Neural cell (in vitro differentiated cells): ENCODE results near the gene PCNX2.

Source experiments
- EP300 ChIP-seq: fragments of 450-650 bp; conservative IDR thresholded peaks from 2 replicates; pipeline ENCODE4 v1.6.1; 2014; ENCODE audit warnings: antibody characterized with exemption, mild to moderate bottlenecking, moderate library complexity; ENCODE audit not compliant: poor library complexity, severe bottlenecking
- EZH2 ChIP-seq: fragments of 200-600, 300-800 bp; shearing (Covaris generic), sonication (generic); IDR thresholded peaks from 2 replicates; pipeline ENCODE4 v1.6.1; 2014; ENCODE audit warnings: antibody characterized with exemption, low read length, borderline replicate concordance, mild to moderate bottlenecking; ENCODE audit not compliant: insufficient read depth, poor library complexity, severe bottlenecking
- SMC3 ChIP-seq: fragments of 450-650 bp; conservative IDR thresholded peaks from 2 replicates; pipeline ENCODE4 v1.6.1; 2014; ENCODE audit warnings: antibody characterized with exemption, mild to moderate bottlenecking, moderate library complexity; ENCODE audit not compliant: poor library complexity
- TAF1 ChIP-seq: IDR thresholded peaks from 2 replicates; pipeline ENCODE4 v1.6.1; 2012; ENCODE audit warnings: low read depth
- TF ChIP-seq, protein P1 (sequence below): IDR thresholded peaks from 2 replicates; pipeline ENCODE4 v1.6.1; 2012; ENCODE audit warnings: borderline replicate concordance
- TF ChIP-seq, protein P2 (sequence below): fragments of 450-650 bp; IDR thresholded peaks from 2 replicates; pipeline ENCODE4 v1.5.1; 2014; ENCODE audit warnings: antibody characterized with exemption, mild to moderate bottlenecking, moderate library complexity; ENCODE audit not compliant: poor library complexity, severe bottlenecking

DNA sequence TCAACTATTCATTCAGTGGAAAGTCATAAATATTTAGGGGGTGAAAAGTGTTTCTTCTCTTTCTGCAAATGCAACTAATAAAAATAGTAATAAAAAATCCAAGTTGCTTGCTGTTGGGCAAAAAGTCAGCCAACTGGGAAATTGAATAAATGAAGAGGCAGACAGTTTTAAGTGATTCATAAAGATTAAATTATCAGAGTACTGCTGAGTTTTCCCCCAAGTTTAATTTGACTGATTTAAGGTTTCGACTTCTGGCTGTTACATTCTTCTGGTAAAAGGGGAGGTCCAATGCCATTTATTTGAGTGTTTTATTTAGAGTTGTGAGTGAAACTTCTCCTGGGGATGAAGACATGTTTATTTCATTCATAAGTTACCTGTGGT lies 219.6 kb downstream of the PCNX2 start:
- TF ChIP-seq, protein P1, sequence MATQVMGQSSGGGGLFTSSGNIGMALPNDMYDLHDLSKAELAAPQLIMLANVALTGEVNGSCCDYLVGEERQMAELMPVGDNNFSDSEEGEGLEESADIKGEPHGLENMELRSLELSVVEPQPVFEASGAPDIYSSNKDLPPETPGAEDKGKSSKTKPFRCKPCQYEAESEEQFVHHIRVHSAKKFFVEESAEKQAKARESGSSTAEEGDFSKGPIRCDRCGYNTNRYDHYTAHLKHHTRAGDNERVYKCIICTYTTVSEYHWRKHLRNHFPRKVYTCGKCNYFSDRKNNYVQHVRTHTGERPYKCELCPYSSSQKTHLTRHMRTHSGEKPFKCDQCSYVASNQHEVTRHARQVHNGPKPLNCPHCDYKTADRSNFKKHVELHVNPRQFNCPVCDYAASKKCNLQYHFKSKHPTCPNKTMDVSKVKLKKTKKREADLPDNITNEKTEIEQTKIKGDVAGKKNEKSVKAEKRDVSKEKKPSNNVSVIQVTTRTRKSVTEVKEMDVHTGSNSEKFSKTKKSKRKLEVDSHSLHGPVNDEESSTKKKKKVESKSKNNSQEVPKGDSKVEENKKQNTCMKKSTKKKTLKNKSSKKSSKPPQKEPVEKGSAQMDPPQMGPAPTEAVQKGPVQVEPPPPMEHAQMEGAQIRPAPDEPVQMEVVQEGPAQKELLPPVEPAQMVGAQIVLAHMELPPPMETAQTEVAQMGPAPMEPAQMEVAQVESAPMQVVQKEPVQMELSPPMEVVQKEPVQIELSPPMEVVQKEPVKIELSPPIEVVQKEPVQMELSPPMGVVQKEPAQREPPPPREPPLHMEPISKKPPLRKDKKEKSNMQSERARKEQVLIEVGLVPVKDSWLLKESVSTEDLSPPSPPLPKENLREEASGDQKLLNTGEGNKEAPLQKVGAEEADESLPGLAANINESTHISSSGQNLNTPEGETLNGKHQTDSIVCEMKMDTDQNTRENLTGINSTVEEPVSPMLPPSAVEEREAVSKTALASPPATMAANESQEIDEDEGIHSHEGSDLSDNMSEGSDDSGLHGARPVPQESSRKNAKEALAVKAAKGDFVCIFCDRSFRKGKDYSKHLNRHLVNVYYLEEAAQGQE, result no peak
- TF ChIP-seq EP300, result no peak
- TF ChIP-seq, protein P2, sequence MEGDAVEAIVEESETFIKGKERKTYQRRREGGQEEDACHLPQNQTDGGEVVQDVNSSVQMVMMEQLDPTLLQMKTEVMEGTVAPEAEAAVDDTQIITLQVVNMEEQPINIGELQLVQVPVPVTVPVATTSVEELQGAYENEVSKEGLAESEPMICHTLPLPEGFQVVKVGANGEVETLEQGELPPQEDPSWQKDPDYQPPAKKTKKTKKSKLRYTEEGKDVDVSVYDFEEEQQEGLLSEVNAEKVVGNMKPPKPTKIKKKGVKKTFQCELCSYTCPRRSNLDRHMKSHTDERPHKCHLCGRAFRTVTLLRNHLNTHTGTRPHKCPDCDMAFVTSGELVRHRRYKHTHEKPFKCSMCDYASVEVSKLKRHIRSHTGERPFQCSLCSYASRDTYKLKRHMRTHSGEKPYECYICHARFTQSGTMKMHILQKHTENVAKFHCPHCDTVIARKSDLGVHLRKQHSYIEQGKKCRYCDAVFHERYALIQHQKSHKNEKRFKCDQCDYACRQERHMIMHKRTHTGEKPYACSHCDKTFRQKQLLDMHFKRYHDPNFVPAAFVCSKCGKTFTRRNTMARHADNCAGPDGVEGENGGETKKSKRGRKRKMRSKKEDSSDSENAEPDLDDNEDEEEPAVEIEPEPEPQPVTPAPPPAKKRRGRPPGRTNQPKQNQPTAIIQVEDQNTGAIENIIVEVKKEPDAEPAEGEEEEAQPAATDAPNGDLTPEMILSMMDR, result no peak
- TF ChIP-seq EZH2, result no peak
- TF ChIP-seq TAF1, result no peak
- TF ChIP-seq SMC3, result no peak
